NCI-H82 (cell line): Measurements from ENCODE around the gene FAM110A.
A peak's percentile ranks its signal among the peaks of the same experiment; 100 is the strongest.
"Not testable (repeated sequence)": the region's sequence is repeated elsewhere in the genome, so short reads cannot be mapped to it uniquely, and the experiment has no call there.

Source experiments
- DNase-seq: peaks from one replicate; lab custom pipeline; 2025; lab: John Stamatoyannopoulos, UW

The FAM110A gene

DNA sequence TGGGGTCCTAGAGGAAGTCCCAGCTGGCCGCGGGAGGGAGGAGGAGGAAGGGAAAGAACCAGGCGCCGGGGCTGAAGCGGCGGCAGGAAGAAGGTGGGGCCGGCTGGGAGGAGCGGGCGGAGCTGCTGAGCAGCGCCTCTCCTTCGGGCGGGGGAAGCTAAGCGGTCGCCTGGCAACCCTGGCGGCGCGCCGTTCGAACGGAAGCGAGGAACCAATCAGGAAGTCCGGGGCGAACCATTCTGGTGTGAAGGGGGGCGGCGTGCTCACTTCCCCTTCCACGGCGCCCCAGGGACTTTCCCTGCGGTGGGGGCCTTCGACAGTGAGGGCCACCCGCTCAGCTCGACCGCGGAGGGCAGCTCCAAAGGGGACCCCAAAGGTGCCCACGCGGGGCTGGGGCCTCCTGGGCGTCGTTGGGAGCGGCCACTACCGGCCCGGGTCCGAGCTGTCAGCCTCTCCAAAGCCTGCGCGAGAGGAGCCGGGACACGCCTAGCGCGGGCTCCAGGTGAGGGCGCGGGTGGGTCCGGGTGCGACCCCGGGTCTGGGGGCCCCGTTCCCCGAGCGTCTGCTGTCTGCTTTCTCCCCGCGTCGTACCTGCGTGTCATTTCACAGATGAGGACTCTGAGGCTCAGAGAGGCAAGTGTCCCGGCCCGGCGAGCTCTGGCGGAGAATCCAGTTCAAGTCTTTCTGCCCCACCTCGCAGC lies at the start of gene FAM110A:
Gene FAM110A, plus strand, starts transcription at position 266 of the 701 bp plus-strand sequence. CDS start 11,090 bp downstream, outside the sequence.
- peak; percentile 99 for DNase-seq

- no peak for DNase-seq
These were observed 45.7 kb upstream of the FAM110A start for GRCh38 chr20:787825-788224.

- DNase-seq, result no peak
These were observed 42.5 kb upstream of the FAM110A start for GRCh38 chr20:791056-791455.

DNA sequence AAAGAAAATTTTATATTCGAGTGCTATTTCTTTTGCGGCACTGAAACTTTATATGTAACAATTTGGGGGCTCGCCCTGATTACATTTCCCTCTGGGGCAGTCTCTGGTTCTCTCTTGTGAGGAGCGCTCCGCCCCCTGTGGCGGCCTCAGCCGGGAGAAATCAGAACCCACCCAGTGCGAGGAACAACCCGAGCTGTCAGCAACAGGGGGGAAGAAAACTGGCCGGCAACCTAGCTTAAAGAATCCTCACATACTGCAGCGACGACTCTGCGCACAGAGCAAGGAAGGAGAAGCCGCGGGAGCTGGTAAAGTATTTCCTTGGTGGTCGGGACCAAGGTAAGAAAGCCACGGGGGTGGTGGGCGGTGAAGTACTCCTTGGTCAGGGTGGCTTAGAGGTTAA lies 41.3 kb upstream of the FAM110A start:
- no peak for DNase-seq

DNA sequence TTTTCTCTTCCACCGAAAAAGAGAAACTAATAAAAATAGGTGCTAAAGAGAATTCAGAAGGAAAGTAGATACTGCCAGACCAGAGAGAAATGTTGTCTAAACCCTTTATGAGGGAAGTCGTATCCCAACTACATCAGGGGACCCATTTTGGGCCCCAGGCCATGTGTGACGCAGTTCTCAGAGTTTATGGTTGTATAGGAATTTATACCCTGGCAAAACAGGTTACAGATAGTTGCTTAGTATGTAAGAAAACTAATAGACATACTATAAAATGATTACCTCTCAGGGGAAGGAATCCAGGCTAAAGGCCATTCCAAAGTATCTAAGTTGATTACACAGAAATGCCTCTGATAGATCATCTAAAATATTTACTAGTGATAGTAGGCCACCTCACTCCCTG lies 36.6 kb upstream of the FAM110A start:
- DNase-seq, result no peak

- not testable (repeated sequence) for DNase-seq
These were observed 34.8 kb upstream of the FAM110A start for GRCh38 chr20:798746-799145.

- DNase-seq, result not testable (repeated sequence)
These were observed 33.5 kb upstream of the FAM110A start for GRCh38 chr20:800026-800425.

GRCh38 chr20:801678-802077 lies 31.8 kb upstream of the FAM110A start:
- DNase-seq, result no peak

DNA sequence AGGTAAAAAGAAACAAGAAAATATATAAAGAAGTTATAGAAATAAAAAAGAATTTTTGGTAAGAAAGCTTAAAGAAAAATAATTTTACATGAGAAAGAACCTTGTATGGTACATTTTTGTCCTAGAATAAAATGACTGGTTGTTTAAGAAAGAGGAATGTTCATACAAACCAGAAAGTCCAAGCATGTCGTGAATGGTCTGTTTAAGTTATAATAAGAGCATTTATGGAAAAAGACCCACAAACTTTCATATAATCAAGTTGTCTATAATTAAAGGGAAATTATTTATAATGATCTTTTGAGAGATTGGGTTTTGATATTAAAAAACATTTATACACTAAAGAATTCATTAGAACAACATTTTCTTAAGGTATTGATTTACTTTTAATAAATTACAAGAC lies 27.8 kb upstream of the FAM110A start:
- peak; percentile 54 for DNase-seq

- not testable (repeated sequence) for DNase-seq
These were observed 21.6 kb upstream of the FAM110A start for GRCh38 chr20:811776-812434.

- not testable (repeated sequence) for DNase-seq
These were observed 21.1 kb upstream of the FAM110A start for GRCh38 chr20:812435-812814.

DNA sequence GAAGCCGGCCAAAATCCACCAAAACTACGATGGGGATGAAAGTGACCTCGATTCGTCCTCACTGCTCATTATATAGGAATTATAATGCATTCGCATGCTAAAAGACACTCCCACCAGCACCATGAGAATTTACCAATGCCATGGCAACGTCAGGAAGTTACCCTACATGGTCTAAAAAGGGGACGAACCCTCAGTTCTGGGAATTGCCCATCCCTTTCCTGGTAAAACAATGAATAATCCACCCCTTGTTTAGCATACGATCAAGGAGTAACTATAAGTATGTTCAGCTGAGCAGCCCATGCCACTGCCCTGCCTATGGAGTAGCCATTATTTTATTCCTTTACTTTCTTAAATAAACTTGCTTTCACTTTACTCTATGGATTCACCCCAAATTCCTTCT lies 20.1 kb upstream of the FAM110A start:
- DNase-seq, result no peak

DNA sequence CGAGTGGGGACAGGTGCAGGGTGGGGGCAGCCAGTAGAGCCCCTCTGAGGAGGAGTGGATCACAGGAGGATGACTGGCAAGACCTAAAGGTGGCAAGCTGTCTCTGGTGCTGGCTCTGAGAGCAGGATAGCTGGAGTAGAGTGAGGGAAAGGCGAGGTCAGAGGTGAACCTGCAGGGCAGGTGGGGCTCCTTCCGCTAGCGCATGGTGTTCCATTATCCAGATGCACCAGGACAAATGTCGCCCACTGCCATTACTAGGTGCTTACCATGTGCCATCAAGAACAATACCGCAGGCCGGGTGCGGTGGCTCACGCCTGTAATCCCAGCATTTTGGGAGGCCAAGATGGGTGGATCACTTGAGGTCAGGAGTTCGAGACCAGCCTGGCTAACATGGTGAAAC lies 18.3 kb upstream of the FAM110A start:
- no peak for DNase-seq

DNA sequence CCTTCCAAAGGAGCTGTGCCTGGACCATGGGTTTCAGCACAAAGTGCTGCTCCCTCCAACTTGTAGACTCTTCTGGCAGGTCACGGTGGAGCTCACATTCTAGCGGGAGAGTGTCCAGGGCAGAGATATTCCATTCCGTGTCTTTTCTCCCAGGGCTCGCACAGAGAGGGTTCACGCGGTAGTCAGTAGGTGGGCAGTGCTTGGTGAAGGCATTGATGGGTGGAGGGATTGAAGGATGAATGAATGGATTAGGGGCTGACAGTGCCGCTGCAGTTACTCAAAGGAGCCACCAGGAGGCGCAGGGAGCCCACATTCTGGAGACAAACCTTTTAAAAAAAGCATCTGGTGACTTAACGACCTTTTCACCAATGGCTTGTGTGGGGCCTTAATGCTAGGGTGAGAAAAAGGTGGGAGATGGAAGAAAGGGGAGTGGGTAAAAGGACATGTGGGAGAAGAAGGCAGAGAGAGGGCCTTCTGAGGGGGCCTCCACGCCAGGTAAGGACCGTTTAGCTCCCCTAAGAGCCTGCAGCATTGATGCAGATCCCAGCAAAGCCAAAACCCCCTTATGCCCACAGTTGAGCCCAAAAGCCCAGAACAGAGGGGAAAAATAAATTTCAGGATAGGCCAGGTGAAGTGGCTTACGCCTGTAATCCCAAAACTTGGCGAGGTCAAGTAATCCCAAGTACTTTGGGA lies 17.5 kb upstream of the FAM110A start:
- DNase-seq, result peak; percentile 89

DNA sequence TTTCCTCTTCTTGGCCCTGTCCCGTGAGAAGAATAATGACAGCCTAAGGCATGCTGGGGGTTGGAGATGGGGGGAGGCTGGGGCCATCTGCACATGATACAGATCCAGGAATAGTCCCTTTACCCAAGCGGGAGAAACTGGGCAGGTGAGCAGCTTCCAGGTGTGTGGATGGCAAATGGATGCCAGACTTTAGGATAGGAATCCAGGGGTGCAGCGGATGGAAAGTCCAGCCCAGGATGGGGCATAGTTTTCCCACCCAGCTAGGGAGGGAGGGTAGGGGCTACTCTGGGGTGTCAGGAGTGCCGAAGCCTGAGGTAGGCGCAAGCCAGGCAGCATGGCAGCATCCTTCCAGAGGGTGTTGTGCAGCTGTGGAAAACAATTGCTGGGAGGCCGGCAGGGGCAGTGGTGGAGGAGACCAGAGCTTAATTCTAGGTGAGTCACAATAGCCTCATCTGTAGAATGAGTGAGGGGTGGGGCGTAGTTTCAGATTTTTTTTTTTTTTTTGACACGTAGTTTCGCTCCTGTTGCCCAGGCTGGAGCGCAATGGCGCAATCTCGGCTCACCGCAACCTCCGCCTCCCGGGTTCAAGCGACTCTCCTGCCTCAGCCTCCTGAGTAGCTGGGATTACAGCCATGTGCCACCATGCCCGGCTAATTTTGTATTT lies 15.4 kb upstream of the FAM110A start:
- no peak for DNase-seq

DNA sequence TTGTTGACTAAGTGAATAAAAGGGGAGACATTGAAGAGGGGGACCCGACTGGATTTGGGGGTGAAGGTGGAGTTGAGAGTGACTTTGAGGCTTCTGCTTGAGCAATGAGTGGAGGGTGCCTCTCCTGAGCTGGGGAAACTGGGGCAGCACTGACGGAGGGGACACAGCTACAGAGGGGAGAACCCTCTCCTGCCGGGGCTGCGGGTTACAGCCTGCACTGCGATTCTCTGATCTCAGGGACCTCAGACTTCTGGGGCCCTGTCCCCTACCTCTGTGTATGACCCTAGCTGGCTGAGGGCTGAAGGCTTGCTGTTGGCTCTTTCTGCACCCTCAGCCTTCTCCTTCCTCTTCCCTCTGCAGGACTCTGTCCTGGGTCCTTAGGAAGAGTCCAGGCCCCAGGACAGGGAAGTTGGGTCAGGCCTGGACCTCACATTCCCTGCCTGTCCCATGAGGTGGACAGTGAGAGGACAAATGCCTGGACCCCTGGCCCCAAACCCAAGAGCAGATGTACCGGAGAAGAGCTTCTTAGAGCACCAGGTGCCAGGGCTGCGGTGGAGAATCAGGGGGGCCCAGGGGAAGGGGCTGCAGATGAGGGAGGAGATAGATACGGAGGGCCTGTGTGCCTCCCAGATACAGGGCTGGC lies 13.7 kb upstream of the FAM110A start:
- DNase-seq, result peak; percentile 15

- DNase-seq, result no peak
These were observed 13.1 kb upstream of the FAM110A start for GRCh38 chr20:820323-820953.

DNA sequence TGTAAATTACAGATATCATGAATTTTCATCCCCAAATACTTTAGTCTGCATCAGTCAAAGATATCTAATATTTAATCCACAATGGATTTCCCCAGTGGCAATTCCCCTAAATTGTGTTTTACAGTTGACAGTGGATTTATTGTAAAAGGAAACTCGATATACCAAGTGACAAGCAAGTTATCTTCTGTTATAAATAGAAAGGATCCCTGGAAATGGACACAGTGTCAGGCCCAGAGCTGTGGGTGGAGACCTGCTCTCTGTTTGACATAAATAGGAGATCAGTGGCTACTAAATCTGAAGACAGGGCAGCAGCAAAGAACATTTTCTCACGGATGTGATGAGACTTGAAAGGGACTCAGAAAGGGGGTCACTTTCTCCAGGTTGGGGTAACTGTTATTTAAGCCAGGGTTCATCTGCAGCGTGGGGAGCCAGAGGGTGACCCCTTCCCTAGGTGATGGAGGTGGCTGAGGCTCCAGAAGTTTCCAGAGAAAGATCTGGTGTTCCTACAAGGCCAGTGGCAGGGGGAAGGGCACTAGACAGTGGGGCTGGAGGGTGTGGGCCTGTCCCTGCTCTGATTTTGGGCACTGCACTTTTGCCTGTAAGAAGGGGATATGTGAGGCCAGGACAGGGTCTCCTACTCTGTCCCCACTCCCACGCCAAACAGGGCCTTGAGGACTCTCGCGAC lies 12.3 kb upstream of the FAM110A start:
- DNase-seq, result no peak

- no peak for DNase-seq
These were observed 11.8 kb upstream of the FAM110A start for GRCh38 chr20:821731-822065.

GRCh38 chr20:822651-823573 lies 10.6 kb upstream of the FAM110A start:
- peak; percentile 37 for DNase-seq
